DMS 273 (cell line): ENCODE results near the gene CHTF8.
A peak's percentile ranks its signal among the peaks of the same experiment; 100 is the strongest.

Experiments used
- DNase-seq: peaks from one replicate; lab custom pipeline; 2025; ENCODE audit not compliant: unreplicated experiment; lab: John Stamatoyannopoulos, UW

The CHTF8 gene

GRCh38 chr16:69088684-69089083 lies 43.7 kb downstream of the CHTF8 start:
- DNase-seq, result no peak

GRCh38 chr16:69087161-69087581 lies 45.2 kb downstream of the CHTF8 start:
- DNase-seq, result no peak

GRCh38 chr16:69085032-69085695 lies 47.2 kb downstream of the CHTF8 start:
- DNase-seq, result no peak

- no peak for DNase-seq
Observed at GRCh38 chr16:69084289-69084688, 48.1 kb downstream of the CHTF8 start.

GRCh38 chr16:69083306-69083941 lies 49.0 kb downstream of the CHTF8 start:
- DNase-seq, result peak; percentile 21

GRCh38 chr16:69079697-69080096 lies 52.7 kb downstream of the CHTF8 start:
- no peak for DNase-seq

GRCh38 chr16:69078073-69078472 lies 54.3 kb downstream of the CHTF8 start:
- DNase-seq, result no peak

- DNase-seq, result no peak
Observed at GRCh38 chr16:69077251-69077650, 55.1 kb downstream of the CHTF8 start.

GRCh38 chr16:69073181-69073702 lies 59.1 kb downstream of the CHTF8 start:
- DNase-seq, result no peak

GRCh38 chr16:69072640-69072974 lies 59.8 kb downstream of the CHTF8 start:
- DNase-seq, result no peak

GRCh38 chr16:69071036-69071435 lies 61.4 kb downstream of the CHTF8 start:
- no peak for DNase-seq

- DNase-seq, result no peak
Observed at GRCh38 chr16:69069504-69069903, 62.9 kb downstream of the CHTF8 start.
